ENCODE data around the gene MOXD1. TPM values are rescaled to one million over a fixed set of nuclear protein-coding genes. Genes with fewer than 3 reads are reported as not detected.

MOXD1 gene
- total and polyA plus RNA-seq, 9 donors, result 3.1 to 22.0 (median 6.7) TPM

DNA sequence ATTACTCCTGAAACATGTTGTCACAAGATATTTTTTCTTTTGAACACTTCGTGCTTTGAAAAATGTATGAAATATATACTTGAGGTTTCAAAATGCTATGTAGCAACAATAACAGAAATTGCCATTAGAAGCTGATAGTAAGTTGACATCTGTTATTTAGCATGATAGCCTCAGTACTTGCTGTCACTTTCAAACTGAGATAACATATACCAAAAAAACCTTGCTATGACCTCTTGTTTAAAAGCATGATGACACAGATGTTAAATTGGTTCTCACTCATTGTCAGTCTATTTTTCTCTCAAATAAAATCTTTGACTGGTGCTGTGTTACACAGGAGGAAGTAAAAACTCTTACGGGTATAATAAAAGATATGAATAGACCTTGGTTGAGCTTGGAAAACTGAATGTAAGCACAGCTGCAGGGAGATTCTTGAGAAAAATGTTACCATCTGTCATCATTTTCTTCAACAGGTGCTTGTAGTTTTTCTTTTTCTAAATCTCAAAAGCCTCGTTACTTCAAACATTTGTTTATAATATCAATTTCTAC lies 18.6 kb downstream of the MOXD1 start:
- no peaks in the 10 kb centered on the region for H3K9me3 ChIP-seq (replicated peaks; ENCODE audit: control insufficient read depth, low read depth, low read length)
- H3K36me3 ChIP-seq (ENCODE audit: control insufficient read depth, insufficient read depth, low read length), result no peaks in the 10 kb centered on the region
- H3K4me1 ChIP-seq (ENCODE audit: control insufficient read depth, insufficient read depth, low read length), result no peaks in the 10 kb centered on the region
- H3K27me3 ChIP-seq (ENCODE audit: control insufficient read depth, insufficient read depth, low read length), result no peaks in the 10 kb centered on the region
- DNase-seq, result peak; percentile 42
- H3K27ac ChIP-seq (ENCODE audit: low read length), result no peak overlapping the region
- no peak overlapping the region for H3K4me3 ChIP-seq (ENCODE audit: low read length)
- WGBS (ENCODE audit: insufficient coverage), result no CpG with 5 or more reads among the region's 3 CpGs

- Histone ChIP-seq H3K4me1 (ENCODE audit: control insufficient read depth, insufficient read depth, low read length) (no peaks in the 10 kb centered on the region), H3K9me3 (replicated peaks; ENCODE audit: control insufficient read depth, low read depth, low read length) (no peaks in the 10 kb centered on the region), H3K4me3 (ENCODE audit: low read length) (no peak overlapping the region), H3K27ac (ENCODE audit: low read length) (no peak overlapping the region), H3K36me3 (ENCODE audit: control insufficient read depth, insufficient read depth, low read length) (no peaks in the 10 kb centered on the region), H3K27me3 (ENCODE audit: control insufficient read depth, insufficient read depth, low read length) (no peaks in the 10 kb centered on the region)
- WGBS (ENCODE audit: insufficient coverage), result no CpG with 5 or more reads among the region's 1 CpG
- DNase-seq, result no peak
Observed at GRCh38 chr6:132381381-132381780, 19.9 kb downstream of the MOXD1 start.

DNA sequence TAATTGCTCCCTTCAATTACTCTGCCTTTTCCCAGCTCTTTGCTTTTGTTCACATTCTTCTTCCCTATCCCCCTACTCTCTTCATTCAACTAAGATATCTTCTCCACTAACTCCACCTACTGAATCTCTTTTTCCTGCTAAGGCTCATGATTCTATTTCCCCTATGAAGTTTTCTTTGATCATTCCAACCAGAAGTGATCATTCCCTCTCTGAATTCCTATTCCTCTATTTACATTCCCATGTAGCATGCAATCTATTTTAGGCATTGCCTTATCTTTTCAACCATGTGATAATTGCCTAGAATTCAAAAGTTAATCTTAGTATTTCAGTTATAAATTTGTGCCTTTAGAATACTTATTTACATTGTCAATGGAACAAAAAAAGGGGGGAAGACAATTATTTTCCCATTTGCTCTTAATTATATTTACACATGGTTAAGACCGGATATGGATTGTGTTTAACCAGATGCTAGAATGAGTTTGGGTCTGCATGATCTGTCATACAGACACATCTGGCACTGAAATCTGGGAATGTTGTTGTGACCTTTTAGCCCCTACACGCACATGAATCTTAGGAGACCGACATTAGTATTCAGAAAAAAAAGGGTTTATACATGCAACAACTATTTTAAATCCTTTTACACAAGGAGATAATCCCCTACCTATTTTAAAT lies 20.8 kb downstream of the MOXD1 start:
- no CpG with 5 or more reads among the region's 3 CpGs for WGBS (ENCODE audit: insufficient coverage)
- H3K27ac ChIP-seq (ENCODE audit: low read length), result no peak overlapping the region
- H3K36me3 ChIP-seq (ENCODE audit: control insufficient read depth, insufficient read depth, low read length), result no peaks in the 10 kb centered on the region
- H3K4me3 ChIP-seq (ENCODE audit: low read length), result no peak overlapping the region
- no peaks in the 10 kb centered on the region for H3K27me3 ChIP-seq (ENCODE audit: control insufficient read depth, insufficient read depth, low read length)
- DNase-seq, result peak; percentile 48
- no peaks in the 10 kb centered on the region for H3K9me3 ChIP-seq (replicated peaks; ENCODE audit: control insufficient read depth, low read depth, low read length)
- no peaks in the 10 kb centered on the region for H3K4me1 ChIP-seq (ENCODE audit: control insufficient read depth, insufficient read depth, low read length)

DNA sequence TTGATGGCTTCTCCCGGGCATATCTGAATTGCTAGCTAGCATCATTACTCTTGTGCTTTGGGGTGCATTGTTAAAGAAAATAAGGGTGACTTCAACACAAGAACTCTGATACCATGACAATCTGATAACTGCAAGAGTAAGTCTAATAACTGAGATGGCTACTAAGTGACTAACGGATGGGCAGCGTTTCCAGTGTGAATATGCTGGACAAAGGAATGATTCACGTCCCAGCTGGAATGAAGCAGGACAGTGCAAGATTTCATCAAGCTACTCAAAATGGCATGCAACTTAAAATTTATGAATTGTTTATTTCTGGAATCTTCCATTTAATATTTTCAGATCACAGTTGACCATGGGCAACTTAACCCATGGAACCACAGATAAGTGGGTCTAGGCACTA lies 31.7 kb downstream of the MOXD1 start:
- H3K4me3 ChIP-seq (ENCODE audit: low read length), result no peak overlapping the region
- no peaks in the 10 kb centered on the region for H3K9me3 ChIP-seq (replicated peaks; ENCODE audit: control insufficient read depth, low read depth, low read length)
- DNase-seq, result no peak
- WGBS (ENCODE audit: insufficient coverage), result 100% methylated on average over 2 of the region's 4 CpGs
- no peak overlapping the region for H3K27ac ChIP-seq (ENCODE audit: low read length)
- H3K27me3 ChIP-seq (ENCODE audit: control insufficient read depth, insufficient read depth, low read length), result no peaks in the 10 kb centered on the region
- no peaks in the 10 kb centered on the region for H3K36me3 ChIP-seq (ENCODE audit: control insufficient read depth, insufficient read depth, low read length)
- H3K4me1 ChIP-seq (ENCODE audit: control insufficient read depth, insufficient read depth, low read length), result peaks cover 3% of the 10 kb centered on the region

DNA sequence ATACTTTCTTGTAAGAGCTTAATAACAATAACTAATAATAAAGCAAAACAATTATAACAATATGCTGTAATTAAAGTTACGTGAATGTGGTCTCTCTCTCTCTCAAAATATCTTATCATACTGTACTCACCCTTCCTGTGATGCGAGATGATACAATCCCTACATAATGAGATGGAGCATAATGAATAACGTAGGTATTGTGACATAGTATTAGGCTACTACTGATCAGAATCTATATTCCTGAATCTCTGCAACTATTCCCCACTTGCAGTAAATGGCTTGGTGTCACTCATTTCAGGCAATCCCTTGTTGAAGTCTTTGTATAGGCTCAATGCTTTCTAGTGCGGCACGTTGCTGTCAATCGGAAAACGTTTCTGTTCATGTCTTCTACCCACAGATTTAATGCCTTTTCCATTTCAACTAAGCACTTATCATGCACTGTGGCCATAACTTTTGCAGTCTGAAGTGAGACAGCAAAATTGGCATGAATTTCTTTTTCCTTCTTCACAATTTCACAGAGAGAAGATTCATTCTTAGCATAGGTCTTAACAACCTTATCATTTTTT lies 32.3 kb downstream of the MOXD1 start:
- DNase-seq, result no peak
- H3K27me3 ChIP-seq (ENCODE audit: control insufficient read depth, insufficient read depth, low read length), result no peaks in the 10 kb centered on the region
- WGBS (ENCODE audit: insufficient coverage), result 83% methylated on average over 4 of the region's 7 CpGs
- peaks cover 3% of the 10 kb centered on the region for H3K4me1 ChIP-seq (ENCODE audit: control insufficient read depth, insufficient read depth, low read length)
- no peak overlapping the region for H3K4me3 ChIP-seq (ENCODE audit: low read length)
- no peak overlapping the region for H3K27ac ChIP-seq (ENCODE audit: low read length)
- H3K36me3 ChIP-seq (ENCODE audit: control insufficient read depth, insufficient read depth, low read length), result no peaks in the 10 kb centered on the region
- H3K9me3 ChIP-seq (replicated peaks; ENCODE audit: control insufficient read depth, low read depth, low read length), result no peaks in the 10 kb centered on the region

DNA sequence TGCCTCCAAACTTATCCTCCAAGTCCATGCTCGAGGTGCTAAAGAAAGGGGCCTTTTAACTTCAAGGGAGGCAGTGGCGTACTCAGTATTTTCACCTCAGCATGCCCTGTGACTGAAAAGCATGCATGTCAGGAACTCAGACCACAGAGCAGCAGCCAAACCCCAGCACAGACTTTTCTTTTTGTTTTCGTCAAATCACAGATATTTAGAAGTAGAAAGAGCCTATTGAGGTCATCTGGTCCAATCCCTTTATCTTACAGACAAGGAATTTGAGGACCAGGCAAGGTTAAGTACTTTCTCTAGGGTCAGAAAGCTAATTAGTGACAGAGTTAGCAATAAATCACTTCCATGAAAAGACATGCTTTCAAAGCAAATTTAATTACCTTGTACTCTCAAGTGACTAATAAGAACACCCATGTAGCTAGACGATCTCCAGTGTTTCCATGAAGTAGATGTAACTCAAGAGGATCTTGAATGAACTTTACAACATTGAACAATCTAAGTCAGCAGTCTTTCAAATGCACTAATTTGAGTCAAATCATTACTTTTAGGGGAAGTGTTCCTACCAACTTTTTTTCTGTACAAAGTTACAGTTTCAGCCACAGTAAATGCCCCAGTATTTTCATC lies 35.9 kb downstream of the MOXD1 start:
- DNase-seq, result peak; percentile 37
- 38% methylated on average over 2 of the region's 4 CpGs for WGBS (ENCODE audit: insufficient coverage)
- Histone ChIP-seq H3K4me1 (ENCODE audit: control insufficient read depth, insufficient read depth, low read length) (peaks cover 3% of the 10 kb centered on the region), H3K27me3 (ENCODE audit: control insufficient read depth, insufficient read depth, low read length) (no peaks in the 10 kb centered on the region), H3K4me3 (ENCODE audit: low read length) (no peak overlapping the region), H3K9me3 (replicated peaks; ENCODE audit: control insufficient read depth, low read depth, low read length) (no peaks in the 10 kb centered on the region), H3K36me3 (ENCODE audit: control insufficient read depth, insufficient read depth, low read length) (no peaks in the 10 kb centered on the region), H3K27ac (ENCODE audit: low read length) (no peak overlapping the region)

DNA sequence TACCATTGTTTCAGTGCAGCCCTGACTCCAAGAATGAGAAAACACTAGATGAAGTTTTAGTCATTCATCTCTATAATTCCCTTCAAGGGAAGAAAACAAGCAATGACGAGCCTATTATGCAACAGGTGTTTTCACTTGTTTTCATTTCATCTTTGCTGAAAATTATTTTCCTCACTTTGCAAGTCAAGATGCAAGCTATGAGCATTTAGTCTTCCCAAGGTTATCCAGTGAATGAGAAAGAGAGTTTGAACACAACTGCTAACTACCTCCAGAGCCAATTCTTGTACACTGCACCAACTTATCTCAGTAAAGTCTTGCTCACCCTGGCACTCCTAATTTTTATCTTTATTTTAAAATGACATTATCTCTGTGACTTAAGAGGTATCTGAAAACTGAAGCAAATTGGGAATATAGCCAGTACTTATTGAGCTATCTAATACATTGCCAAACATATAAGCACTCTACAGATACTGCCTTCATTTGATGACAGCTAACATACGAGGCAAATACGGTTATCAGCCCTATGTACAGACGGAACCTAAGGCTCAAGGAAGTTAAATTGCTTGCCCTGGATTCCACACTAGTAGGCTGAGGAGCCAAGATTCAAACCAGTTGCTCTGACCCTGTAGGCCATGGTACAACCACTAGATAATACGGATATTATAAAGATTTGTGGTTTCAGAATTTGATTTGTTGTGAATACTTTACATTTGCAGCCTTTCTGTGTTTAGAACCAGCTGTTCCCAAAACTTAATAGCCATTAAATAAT lies 36.8 kb downstream of the MOXD1 start:
- Histone ChIP-seq H3K9me3 (replicated peaks; ENCODE audit: control insufficient read depth, low read depth, low read length) (no peaks in the 10 kb centered on the region), H3K36me3 (ENCODE audit: control insufficient read depth, insufficient read depth, low read length) (no peaks in the 10 kb centered on the region), H3K27me3 (ENCODE audit: control insufficient read depth, insufficient read depth, low read length) (no peaks in the 10 kb centered on the region), H3K4me3 (ENCODE audit: low read length) (no peak overlapping the region), H3K27ac (ENCODE audit: low read length) (no peak overlapping the region), H3K4me1 (ENCODE audit: control insufficient read depth, insufficient read depth, low read length) (peaks cover 3% of the 10 kb centered on the region)
- DNase-seq, result no peak
- WGBS (ENCODE audit: insufficient coverage), result 53% methylated on average over 3 of the region's 5 CpGs

- Histone ChIP-seq H3K4me3 (ENCODE audit: low read length) (no peak overlapping the region), H3K4me1 (ENCODE audit: control insufficient read depth, insufficient read depth, low read length) (peaks cover 3% of the 10 kb centered on the region), H3K36me3 (ENCODE audit: control insufficient read depth, insufficient read depth, low read length) (no peaks in the 10 kb centered on the region), H3K27ac (ENCODE audit: low read length) (no peak overlapping the region), H3K9me3 (replicated peaks; ENCODE audit: control insufficient read depth, low read depth, low read length) (no peaks in the 10 kb centered on the region), H3K27me3 (ENCODE audit: control insufficient read depth, insufficient read depth, low read length) (no peaks in the 10 kb centered on the region)
- DNase-seq, result peak; percentile 39
- 0% methylated on average over 1 of the region's 6 CpGs for WGBS (ENCODE audit: insufficient coverage)
Observed at GRCh38 chr6:132362442-132363185, 38.7 kb downstream of the MOXD1 start.

DNA sequence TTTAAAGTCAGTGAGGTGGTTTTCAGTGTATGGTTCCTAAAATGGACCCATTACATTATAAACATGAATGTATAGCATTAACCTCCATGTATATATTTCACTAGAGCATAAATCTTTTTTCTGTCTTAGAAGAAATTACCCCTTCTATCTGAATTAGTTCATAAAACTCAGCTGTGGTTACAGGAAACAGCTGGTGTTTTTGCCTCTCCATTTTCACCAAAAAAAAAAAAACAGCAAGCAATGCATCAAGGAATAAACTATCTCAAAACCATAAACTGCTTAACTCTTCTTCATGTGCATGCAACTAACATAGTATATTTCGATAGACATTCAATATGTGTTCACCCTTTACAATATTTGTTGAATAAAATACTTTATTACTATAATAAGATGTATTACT lies 40.2 kb downstream of the MOXD1 start:
- no peaks in the 10 kb centered on the region for H3K27me3 ChIP-seq (ENCODE audit: control insufficient read depth, insufficient read depth, low read length)
- no peaks in the 10 kb centered on the region for H3K9me3 ChIP-seq (replicated peaks; ENCODE audit: control insufficient read depth, low read depth, low read length)
- no peaks in the 10 kb centered on the region for H3K36me3 ChIP-seq (ENCODE audit: control insufficient read depth, insufficient read depth, low read length)
- no peak overlapping the region for H3K4me3 ChIP-seq (ENCODE audit: low read length)
- H3K27ac ChIP-seq (ENCODE audit: low read length), result no peak overlapping the region
- H3K4me1 ChIP-seq (ENCODE audit: control insufficient read depth, insufficient read depth, low read length), result peaks cover 3% of the 10 kb centered on the region
- no CpG with 5 or more reads among the region's 1 CpG for WGBS (ENCODE audit: insufficient coverage)
- no peak for DNase-seq
